Stomach (tissue), 4 donors: Measurements from ENCODE around the gene MOK.

Source experiments
- EP300 ChIP-seq: sonication (generic); formaldehyde crosslinking; IDR thresholded peaks from one replicate; pipeline ENCODE4 v1.6.1; 2017; ENCODE audit warnings: antibody characterized with exemption
- POLR2A ChIP-seq, 4 donors: fragments of 450-650 bp; IDR thresholded peaks; one replicate each; pipeline ENCODE4 v1.6.1; 2016; ENCODE audit warnings: antibody characterized with exemption in 4 of 4, control low read depth in 2 of 4, mild to moderate bottlenecking in 1 of 4, moderate library complexity in 1 of 4
- TF ChIP-seq, protein P1 (sequence below), 7 experiments: fragments of 450-650 bp in 4 of 7; fragments of 200-600 bp in 3 of 7; sonication (generic) in 3 of 7; IDR thresholded peaks; one replicate each; pipeline ENCODE4 v1.5.1; 2016 to 2019; ENCODE audit warnings: antibody characterized with exemption in 7 of 7, control low read depth in 2 of 7, mild to moderate bottlenecking in 1 of 7

- TF ChIP-seq, protein P1, sequence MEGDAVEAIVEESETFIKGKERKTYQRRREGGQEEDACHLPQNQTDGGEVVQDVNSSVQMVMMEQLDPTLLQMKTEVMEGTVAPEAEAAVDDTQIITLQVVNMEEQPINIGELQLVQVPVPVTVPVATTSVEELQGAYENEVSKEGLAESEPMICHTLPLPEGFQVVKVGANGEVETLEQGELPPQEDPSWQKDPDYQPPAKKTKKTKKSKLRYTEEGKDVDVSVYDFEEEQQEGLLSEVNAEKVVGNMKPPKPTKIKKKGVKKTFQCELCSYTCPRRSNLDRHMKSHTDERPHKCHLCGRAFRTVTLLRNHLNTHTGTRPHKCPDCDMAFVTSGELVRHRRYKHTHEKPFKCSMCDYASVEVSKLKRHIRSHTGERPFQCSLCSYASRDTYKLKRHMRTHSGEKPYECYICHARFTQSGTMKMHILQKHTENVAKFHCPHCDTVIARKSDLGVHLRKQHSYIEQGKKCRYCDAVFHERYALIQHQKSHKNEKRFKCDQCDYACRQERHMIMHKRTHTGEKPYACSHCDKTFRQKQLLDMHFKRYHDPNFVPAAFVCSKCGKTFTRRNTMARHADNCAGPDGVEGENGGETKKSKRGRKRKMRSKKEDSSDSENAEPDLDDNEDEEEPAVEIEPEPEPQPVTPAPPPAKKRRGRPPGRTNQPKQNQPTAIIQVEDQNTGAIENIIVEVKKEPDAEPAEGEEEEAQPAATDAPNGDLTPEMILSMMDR (IDR thresholded peaks at IDR 0.05) = peak in 1 of 7 experiments; percentile 12
- no peak for TF ChIP-seq POLR2A (IDR thresholded peaks at IDR 0.05)
- TF ChIP-seq EP300 = no peak
Observed at GRCh38 chr14:102304611-102305506, at the start of gene MOK.
